Measurements from ENCODE around the gene AP5S1.
A peak's percentile ranks its signal among the peaks of the same experiment; 100 is the strongest.
"Not testable (repeated sequence)": the region's sequence is repeated elsewhere in the genome, so short reads cannot be mapped to it uniquely, and the experiment has no call there.

Gene AP5S1

DNA sequence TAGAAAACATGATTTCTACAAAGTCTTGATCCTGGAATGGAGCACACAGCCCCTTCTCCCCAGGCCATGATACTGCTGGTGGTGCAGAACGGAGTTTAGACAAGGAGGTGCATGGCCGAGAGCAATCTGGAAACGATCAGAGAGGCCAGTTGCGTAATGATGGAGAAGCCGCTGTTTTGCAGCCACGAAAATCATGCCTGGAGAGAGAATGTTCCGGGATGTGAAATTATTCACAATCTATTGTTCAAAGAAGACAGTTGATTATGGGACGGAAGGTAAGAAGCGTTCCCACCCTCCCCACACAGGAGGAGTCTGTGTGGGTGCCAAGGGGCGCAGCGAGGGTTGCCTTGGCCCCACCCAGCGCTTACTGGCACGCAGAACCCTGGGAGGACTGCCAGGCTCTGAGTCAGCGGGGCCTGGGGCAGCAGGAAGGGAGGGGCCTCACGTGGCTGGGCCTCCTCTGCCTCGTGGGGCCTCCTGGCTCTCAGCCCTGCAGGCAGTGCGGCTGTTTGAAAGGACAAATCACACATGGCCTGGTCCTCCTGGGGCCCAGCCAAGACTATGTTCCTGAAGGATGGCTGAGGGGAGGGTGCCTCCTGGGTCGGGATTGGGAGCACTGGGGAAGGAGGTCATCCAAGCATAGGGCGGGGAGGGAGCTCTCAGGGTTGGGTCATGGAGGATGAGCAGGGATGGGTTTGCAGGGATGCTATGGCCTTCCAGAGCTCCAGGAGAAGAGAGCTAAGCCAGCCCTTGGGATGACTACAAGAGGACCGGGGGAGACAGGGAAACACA, 8.7 kb upstream of the AP5S1 start:
- DNase-seq (ENCODE audit: low read depth in 1 of 2, low spot score in 1 of 2), result peak; percentile 86 to 90

DNA sequence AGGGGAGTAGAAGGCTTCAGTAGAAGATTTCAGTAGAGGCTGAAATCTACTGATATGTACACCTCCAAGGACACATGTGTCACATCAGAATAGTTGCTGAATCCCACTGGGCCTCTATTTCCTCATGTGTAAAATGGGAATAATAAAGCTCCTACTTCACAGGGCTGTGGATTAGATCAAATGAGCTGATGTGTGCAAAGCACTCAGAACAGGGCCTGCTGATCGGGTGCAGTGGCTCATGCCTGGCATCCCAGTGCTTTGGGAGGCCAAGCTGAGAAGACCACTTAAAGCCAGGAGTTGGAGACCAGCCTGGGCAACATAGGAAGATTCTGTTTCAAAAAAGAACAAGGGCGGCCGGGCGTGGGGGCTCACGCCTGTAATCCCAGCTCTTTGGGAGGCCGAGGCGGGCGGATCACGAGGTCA, 8.1 kb upstream of the AP5S1 start:
- DNase-seq (ENCODE audit: low read depth in 1 of 2, low spot score in 1 of 2), result no peak

DNA sequence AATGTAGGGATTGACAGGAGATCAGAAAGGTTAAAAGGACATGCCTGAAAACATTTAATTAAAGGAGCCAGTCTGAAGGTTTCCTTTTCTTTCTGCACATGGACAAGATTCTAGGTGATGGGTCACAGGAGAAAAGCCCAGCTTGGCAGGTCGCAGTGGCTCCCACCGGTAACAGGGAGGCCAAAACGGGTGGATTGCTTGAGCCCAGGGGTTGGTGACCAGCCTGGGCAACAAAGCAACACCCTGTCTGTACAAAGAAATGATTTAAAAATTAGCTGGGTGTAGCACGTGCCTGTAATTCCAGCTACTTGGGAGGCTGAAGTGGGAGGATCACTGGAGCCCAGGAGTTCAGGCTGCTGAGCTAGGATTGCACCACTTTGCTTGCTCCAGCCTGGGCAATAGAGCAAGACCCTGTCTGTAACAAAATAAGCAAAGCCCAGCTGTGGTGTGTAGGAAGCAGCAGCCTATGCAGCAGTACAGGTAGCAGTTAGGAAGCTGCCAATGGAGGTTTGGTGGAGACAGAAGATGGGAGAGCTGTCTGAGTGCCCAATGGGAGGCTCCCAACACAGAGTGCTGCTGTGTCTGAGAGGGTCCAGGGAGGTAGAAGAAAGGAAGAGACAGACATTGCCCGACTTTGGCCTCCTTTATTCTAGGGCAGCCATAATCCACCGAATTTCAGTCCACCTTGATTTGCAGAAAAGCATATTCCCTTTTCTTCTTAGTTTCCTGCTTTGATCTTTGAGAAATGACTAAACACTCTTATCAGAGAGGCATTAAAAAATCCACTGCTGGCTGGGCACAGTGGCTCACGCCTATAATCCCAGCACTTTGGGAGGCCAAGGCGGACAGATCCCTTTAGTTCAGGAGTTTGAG, 7.1 kb upstream of the AP5S1 start:
- DNase-seq (ENCODE audit: low read depth in 1 of 2, low spot score in 1 of 2), result no peak

DNA sequence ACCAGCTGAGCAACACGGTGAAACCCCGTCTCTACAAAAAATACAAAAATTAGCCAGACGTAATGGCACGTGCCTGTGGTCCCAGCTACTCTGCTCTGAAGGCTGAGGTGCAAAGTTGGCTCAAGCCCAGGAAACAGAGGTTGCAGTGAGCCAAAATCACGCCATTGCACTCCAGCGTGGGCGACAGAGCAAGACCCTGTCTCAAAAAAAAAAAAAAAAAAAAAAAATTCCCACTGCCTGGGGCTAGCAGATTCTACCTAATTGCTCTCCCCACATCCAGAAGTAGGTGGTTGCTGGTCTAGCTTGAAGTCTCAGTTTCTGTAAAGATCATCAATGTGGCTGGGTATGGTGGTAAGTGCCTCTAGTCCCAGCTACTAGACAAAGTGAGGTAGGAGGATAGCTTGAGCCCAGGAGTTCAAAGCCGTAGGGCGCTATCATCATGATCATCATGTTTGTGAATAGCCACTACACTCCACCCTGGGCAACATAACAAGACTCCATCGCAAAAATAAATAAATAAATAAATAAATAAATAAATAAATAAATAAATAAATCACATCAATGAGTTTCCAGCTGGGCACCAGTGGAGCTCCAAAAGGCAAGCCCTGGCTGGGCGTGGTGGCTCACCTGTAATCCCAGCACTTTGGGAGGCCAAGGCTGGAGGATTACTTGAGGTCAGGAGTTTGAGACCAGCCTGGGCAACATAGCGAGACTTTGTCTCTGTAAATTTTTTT, 6.3 kb upstream of the AP5S1 start:
- DNase-seq (ENCODE audit: low read depth in 1 of 2, low spot score in 1 of 2), result no peak

DNA sequence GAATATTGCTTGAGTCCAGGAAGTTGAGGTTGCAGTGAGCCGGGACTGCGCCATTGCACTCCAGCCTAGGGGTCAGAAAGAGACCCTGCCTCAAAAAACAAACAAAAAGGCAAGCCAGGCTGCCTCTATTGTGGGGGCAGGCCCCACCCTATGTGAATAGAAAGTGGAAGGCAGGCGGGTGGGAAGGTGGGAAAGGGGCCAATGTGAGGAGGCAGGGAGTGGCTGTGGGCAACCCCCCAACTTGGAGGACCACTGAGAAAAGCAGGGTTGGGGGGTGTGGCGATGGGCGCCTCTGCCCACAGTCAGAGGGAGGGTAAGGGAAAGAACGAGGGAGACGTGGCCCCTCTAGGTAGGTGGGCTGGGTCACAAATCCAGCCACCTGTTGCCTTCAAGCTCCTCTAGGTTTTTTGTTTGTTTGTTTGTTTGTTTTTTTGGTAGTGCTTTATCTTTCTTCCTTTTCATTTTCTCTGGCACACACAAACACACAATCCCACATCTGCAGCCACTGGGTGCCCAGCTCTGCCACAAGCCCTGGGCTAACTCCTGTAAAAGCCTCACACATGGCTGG, 5.3 kb upstream of the AP5S1 start:
- no peak for DNase-seq (ENCODE audit: low read depth in 1 of 2, low spot score in 1 of 2)

DNA sequence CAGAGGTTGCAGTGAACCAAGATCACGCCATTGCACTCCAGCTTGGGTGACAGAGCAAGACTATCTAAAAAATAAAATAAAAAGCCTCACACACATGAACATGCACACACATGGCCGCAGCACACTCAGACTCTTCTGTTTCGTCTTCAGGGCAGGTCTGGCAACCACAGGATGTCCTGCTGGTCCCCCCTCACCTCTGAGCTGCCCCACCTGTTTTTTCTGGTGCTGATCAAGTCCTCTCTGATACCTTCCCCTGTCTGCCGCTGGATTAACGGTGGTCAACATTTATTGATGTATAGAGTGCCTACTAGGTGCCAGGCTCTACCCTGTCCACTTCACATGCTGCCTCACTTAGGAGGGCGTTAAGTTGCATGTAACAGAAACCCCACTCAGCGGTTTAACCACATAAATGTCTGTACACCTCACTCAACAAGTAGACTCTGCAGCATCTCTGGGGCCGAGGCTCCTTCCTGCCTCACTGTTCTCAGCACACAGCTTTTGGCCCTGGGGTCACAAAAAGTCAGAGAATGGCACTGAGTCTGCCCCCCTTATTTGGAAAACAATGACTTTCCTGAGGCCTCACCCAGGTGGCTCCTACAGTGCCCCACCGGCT, 4.5 kb upstream of the AP5S1 start:
- DNase-seq (ENCODE audit: low read depth in 1 of 2, low spot score in 1 of 2), result no peak

DNA sequence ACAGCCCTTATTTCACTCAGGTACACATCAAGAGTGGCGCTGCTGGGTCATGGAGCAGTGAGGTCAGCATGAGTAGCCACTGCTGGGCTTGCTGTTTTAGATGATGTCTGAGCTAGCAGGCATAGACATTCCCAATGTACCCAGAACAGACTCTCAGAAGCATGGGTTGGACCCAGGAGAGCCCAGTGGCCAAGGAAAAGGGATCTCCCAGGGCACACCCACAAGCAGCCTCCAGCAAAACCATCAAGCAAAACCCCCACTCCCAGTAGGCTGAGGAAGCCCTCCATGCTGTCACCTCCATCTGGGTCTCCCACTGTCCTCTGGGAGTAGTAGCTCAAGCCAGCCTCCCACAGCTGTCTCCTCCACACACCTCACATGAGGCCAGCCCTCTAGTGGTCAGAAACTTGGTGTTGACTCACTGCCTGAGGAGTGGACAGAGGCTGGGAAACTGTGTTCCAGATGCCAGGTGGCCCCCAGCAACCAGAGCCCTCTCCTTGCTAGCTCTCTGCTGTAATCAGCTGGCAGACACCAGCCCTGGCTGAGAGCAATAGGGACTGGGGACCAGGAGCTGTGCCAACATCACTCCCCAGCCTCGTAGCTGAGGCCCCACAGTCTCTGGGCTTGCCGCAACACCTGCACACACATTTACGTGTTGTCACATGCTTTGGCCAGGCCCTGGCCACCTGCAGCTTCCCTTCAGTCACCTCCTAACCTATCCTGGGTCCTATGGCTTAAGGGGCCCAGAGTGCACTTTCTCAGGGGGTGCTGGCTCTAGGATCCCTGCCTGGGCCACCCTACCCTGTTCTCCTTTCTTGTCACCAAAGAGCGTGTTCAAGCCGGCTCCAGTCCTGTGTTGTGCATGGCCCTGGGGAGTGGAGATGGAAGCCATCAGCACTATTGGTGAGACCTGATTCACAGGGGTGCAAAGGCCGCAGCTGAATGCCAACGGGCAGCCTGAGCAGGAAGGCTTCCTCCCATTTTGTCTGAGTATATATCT, 1.9 kb upstream of the AP5S1 start:
- no peak for DNase-seq (ENCODE audit: low read depth in 1 of 2, low spot score in 1 of 2)

DNA sequence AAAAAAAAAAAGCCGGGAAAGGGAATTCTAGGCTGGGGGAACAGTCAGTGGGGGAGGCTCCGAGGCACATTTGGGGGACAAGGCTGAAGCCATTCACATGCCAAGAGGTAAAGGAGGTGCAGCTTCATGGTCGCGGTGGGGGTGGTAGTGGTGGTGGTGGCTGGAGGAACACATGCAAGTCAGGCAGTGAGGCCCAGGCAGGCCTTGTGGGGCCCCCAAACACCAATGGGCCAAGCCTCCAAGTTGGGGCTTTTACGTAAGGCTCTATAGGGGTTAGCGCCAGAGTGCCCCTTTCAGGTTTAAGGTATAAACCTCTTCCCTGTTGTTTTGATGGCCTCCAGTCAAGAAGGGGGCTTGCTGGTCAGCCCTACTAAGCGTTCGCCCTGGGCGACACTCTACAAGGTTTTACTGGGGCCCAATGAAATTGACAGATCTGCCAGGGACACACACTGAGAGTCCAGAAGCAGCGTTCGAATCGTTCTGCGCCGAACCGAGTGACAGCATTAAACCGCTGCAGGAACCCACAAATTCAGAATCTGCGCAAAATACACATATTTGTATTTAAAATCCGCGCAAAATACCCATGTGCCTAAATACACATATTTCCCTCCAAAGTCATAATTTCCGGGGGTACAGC, 818 bp upstream of the AP5S1 start:
- no peak for DNase-seq (ENCODE audit: low read depth in 1 of 2, low spot score in 1 of 2)

DNA sequence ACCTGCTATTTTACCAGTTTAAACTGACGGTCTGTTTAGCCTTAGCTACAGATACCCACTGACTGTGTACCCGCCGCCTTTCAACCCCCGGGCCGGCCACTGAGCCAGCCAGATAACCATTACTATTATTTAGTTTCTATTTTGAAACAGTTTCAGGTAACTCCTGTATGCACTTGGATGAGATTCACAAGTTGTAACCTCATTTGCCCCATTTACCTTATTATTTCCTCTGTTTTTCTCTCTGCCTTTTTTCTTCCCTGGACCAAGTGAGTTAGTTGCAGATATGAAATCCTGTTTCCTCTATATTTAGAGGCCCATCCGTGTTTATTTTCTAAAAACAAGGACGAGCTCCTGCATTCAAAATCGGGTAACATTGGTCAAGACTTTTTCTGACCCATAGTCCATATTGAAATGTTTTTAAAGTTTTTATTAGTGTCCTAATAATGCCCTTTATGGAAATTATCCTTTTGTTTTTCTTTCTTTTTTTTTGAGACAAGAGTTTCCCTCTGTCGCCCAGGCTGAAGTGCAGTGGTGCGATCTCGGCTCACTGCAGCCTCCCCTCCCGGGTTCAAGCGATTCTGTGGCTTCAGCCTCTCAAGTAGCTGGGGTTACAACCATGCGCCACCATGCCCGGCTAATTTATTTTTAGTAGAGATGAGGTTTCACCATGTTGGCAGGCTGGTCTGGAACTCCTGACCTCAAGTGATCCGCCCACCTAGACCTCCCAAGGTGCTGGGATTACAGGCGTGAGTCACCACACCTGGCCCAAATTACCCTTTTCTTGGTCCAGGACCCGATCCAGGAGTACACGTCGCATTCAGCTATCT, 767 bp downstream of the AP5S1 start:
- DNase-seq (ENCODE audit: low read depth in 1 of 2, low spot score in 1 of 2), result no peak

DNA sequence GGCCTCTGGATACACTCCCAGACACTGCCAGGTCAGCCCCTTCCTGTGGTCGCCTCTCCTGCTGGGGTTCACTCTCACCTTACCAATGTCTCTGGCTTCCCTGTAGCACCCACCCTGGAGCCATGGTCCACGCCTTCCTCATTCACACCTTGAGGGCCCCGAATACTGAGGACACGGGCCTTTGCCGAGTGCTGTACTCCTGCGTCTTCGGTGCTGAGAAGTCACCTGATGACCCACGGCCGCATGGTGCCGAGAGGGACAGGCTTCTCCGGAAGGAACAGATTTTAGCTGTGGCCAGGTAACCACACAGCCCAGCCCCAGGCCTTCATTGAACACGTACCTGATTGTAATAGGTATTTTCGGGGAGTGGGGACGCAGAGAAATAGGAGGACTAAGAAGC, 1.6 kb downstream of the AP5S1 start:
- no peak for DNase-seq (ENCODE audit: low read depth in 1 of 2, low spot score in 1 of 2)

DNA sequence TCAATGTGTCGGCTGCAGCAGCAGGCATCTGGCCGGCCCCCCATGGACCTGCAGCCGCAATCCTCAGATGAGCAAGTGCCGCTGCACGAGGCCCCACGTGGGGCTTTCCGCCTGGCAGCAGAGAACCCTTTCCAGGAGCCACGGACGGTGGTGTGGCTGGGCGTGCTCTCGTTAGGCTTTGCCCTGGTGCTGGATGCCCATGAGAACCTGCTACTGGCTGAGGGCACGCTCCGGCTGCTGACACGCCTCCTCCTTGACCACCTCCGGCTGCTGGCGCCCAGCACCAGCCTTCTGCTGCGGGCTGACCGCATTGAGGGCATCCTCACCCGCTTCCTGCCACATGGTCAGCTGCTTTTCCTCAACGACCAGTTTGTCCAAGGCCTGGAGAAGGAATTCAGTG, 3.5 kb downstream of the AP5S1 start:
- DNase-seq (ENCODE audit: low read depth in 1 of 2, low spot score in 1 of 2), result no peak

DNA sequence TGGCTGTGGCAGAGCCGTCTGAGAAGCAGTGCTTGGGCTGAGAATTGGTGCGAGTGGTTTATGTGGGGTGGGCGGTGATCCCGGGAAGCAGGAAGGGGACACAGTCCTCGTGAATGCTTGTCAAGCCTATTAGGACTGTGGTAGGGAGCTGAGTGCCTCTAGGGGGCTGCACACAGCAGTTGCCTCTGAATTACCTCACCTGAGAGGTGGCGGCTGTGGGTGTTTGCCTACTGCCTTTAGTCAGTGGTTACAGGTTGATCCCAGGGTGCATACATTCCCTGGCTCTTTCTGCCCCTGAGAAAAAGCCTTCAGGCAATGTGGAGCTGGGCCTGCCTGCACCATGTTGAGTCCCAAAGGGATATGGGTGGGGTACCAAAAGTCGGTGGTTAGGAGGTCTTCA, 5.2 kb downstream of the AP5S1 start:
- DNase-seq (ENCODE audit: low read depth in 1 of 2, low spot score in 1 of 2), result no peak

DNA sequence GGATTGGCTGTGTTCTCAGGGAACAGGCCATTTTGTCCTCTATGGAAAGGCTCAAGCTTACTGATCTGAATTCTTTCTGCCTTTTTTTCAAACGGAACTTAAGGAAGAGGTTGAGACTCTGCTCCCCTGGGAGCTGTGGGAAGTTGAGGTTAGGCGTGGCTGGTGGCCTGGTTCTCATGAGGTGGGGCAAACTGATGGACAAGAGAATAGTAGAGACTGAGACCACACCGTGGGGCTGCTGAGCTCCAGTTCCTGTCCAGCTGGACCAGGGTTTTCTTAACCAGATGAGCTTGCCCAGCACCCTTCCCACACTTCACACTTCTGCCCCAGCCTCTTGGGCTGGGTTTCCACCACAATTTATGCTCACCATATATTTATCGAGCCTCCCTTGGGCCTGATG, 6.1 kb downstream of the AP5S1 start:
- DNase-seq (ENCODE audit: low read depth in 1 of 2, low spot score in 1 of 2), result no peak

DNA sequence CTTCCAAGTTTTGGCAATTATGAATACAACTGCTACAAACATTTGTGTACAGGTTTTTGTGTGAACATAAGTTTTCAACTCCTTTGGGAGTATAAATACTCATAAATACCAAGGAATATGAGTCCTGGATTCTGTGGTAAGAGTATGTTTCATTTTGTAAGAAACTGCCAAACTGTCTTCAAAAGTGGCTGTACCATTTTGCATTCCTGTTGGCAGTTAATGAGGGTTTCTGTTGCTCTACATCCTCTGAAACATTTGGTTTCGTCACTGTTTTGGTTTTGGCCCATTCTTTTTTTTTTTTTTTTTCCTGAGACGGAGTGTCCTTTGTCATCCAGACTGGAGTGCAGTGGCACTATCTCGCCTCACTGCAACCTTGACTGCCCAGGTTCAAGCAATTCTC, 8.5 kb downstream of the AP5S1 start:
- DNase-seq (ENCODE audit: low read depth in 1 of 2, low spot score in 1 of 2), result no peak

DNA sequence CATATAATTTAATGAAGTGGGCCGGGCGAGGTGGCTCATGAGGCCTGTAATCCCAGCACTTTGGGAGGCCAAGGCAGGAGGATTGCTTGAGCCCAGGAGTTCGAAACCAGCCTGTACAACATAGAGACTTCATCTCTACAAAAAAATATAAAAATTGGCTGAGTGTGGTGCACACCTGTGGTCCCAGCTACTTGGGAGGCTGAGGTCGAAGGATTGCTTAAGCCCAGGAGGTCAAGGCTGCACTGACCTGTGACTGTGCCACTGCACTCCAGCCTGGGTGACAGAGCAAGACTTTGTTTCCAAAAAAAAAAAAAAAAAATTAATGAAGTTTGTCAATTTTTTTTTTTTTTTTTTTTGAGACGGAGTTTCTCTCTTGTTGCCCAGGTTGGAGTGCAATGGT, 9.5 kb downstream of the AP5S1 start:
- not testable (repeated sequence) for DNase-seq (ENCODE audit: low read depth in 1 of 2, low spot score in 1 of 2)

DNA sequence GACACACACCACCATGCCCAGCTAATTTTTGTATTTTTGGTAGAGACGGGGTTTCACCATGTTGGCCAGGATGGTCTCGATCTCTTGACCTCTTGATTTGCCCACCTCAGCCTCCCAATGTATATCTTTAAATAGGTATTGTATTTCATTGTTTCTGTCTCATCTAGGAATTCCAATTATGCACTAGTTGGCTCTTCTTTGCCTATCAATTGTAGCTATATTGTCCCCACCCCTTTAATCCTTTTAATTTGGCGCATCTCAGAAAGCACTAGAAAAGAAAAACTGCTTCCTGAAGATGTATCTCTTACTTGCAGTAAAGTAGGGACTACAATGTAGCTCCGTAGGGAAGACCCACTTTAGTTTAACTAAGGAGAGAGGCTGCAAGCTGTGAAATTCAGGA, 15.8 kb downstream of the AP5S1 start:
- DNase-seq (ENCODE audit: low read depth in 1 of 2, low spot score in 1 of 2), result no peak

DNA sequence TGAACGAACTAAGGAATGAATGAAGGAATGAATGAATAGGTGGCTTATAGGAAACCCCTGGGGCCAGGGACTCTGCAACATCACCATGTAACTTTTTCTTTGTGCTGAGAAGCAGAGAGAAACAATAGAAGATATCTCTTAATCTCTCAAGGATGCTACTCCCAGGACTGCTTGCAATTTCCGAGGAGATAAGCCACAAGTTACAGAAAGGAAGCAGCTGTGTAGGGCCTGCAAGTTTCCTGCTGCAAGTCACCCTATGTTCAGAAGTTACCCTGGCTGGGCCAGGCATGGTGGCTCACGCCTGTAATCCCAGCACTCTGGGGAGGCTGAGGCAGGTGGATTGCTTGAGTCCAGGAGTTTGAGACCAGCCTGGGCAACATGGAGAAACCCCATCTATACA, 19.0 kb downstream of the AP5S1 start:
- DNase-seq (ENCODE audit: low read depth in 1 of 2, low spot score in 1 of 2), result no peak

DNA sequence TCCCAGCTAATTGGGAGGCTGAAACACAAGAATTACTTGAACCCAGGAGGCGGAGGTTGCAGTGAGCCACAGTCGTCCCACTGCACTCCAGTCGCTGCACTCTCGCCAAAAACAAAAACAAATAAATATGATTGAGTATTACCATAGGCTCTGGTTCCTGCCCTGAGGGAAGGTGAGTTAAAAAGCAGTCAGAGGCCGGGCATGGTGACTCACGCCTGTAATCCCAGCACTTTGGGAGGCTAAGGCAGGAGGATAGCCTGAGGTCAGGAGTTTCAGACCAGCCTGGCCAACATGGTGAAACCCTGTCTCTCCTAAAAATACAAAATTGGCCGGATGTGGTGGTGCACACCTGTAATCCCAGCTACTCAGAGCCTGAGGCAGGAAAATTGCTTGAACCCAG, 19.9 kb downstream of the AP5S1 start:
- DNase-seq (ENCODE audit: low read depth in 1 of 2, low spot score in 1 of 2), result not testable (repeated sequence)
